IPS-11a (cell line): Measurements from ENCODE around the gene RPS6KC1.
"Not testable (repeated sequence)": the region's sequence is repeated elsewhere in the genome, so short reads cannot be mapped to it uniquely, and the experiment has no call there.

ENCODE experiments used
- H3K4me3 ChIP-seq: one replicate; pipeline ENCODE4 v1.5.1; 2013; ENCODE audit warnings: low read depth, low read length, control low read depth

Gene RPS6KC1

GRCh38 chr1:213148905-213149304, 97.9 kb downstream of the RPS6KC1 start:
- H3K4me3 ChIP-seq, result no peak overlapping the region

- not testable (repeated sequence) for H3K4me3 ChIP-seq
These were observed 99.0 kb downstream of the RPS6KC1 start for GRCh38 chr1:213150090-213150489.

DNA sequence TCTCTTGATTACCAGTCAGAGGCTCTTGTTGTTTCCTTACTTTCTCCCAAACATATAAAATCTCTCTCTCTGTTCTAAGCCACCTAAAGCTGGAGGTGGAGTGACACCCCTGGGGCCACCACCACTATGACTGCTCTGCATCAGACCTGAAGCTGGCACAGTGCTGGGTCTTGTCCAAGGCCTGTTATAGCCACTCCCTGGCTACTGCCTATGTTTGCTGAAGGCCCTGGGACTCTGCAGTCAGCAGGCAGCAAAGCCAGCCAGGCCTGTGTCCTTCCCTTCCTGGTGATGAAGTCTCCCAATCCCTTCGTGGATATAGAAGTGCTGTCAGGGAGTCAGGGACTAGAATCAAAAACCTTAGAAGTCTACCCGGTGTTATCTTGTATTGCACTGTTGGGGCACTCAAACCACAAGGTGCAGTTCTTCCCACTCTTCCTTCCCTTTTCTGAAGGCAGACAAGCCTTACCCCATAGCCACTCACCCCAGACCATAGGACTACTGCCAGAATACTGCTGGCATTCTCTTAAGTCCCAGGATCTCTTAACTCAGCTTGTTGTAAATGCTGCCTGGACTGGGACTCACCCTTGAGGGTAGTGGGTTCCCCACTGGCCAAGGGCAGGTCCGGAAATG, 103.1 kb downstream of the RPS6KC1 start:
- no peak overlapping the region for H3K4me3 ChIP-seq

- H3K4me3 ChIP-seq, result no peak overlapping the region
These were observed 108.3 kb downstream of the RPS6KC1 start for GRCh38 chr1:213159376-213159775.

- not testable (repeated sequence) for H3K4me3 ChIP-seq
These were observed 109.4 kb downstream of the RPS6KC1 start for GRCh38 chr1:213160442-213160841.

GRCh38 chr1:213162338-213162737, 111.3 kb downstream of the RPS6KC1 start:
- no peak overlapping the region for H3K4me3 ChIP-seq

GRCh38 chr1:213162862-213163261, 111.8 kb downstream of the RPS6KC1 start:
- no peak overlapping the region for H3K4me3 ChIP-seq

DNA sequence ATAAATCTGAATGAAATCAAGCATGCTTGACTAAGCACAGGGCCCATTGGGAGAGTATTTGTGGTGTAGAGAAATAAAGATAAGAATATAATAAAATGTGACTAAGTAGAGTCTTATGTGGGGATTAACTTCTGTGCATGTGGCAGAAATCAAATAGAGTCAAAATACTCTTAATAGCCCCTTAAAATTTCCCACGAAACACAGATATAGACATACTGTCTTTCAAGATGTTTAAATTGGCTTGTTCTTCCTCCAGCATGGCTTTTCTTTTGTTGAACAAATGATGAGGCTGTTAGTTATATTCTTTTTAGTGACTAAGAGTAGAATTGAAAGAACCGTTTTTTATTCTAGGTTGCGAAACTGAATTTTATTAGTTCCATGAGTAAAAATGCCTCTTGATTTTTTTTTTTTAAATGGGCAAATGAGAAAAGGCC, 112.3 kb downstream of the RPS6KC1 start:
- no peak overlapping the region for H3K4me3 ChIP-seq

- H3K4me3 ChIP-seq, result no peak overlapping the region
These were observed 113.5 kb downstream of the RPS6KC1 start for GRCh38 chr1:213164561-213164960.

GRCh38 chr1:213166852-213167251, 115.8 kb downstream of the RPS6KC1 start:
- H3K4me3 ChIP-seq, result no peak overlapping the region

- H3K4me3 ChIP-seq, result no peak overlapping the region
These were observed 120.7 kb downstream of the RPS6KC1 start for GRCh38 chr1:213171711-213172110.

DNA sequence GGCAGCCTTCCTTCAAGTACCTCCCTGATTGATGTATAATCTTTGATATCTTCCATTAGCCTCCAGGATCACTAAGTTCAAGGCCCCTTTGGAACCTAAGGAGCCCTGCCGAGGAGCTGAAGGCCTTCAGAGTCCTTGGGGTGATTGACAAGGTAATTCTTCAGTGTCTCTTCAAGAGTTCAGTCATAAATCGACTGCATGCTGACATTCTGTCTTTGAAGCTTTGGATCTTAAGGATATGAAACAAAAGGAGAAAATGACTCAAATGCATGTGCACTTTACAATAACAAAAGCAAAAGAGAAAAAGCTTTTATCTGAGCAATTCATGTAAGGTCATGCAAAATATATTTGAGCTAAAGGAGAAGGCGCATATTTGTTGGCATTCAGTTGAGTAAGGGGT, 125.3 kb downstream of the RPS6KC1 start:
- no peak overlapping the region for H3K4me3 ChIP-seq

- no peak overlapping the region for H3K4me3 ChIP-seq
These were observed 128.7 kb downstream of the RPS6KC1 start for GRCh38 chr1:213179784-213180183.

- H3K4me3 ChIP-seq, result no peak overlapping the region
These were observed 129.8 kb downstream of the RPS6KC1 start for GRCh38 chr1:213180833-213181232.

DNA sequence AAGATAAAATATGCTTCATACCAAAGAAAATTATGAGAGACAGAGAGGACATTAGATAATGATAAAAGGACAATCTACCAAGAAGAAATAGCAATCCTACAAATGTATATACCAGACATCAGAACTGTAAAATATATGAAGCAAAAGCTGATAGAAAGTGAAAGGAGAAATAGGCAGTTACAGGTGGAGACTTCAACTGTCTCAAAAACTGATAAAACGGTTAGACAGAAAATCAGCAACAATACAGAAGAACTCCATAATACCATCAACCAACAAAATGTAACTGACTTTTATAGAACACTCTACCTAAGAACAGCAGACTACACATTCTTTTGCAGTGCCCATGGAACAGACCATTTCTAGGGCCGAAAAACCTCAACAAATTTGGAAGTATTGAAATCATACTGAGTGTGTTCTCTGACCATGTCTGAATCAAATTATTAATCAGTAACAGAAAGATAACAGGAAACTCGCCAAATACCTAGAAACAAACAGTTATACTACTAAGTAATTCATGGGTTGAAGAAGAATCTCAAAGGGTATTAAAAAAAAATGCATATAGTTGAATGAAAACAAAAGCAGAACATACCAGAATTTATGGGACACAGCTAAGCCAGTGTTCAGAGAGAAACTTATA, 132.1 kb downstream of the RPS6KC1 start:
- H3K4me3 ChIP-seq, result no peak overlapping the region

GRCh38 chr1:213186168-213186567, 135.1 kb downstream of the RPS6KC1 start:
- H3K4me3 ChIP-seq, result no peak overlapping the region

GRCh38 chr1:213192026-213192425, 141.0 kb downstream of the RPS6KC1 start:
- H3K4me3 ChIP-seq, result no peak overlapping the region

DNA sequence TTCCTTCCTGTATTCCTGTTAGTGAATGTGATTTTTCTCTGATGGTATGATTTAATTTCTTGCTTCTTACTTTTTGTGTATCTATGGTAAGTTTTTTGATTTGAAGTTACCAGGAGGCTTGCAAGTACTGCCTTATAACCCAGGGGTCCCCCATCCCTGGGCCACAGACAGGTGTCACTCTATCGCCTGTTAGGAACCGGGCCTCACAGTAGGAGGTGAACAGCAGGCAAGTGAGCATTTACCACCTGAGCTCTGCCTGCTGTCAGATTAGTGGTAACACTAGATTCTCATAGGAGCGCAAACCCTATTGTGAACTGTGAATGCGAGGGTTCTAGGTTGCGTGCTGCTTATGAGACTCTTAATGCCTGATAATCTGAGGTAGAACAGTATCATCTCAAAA, 143.3 kb downstream of the RPS6KC1 start:
- H3K4me3 ChIP-seq, result no peak overlapping the region

DNA sequence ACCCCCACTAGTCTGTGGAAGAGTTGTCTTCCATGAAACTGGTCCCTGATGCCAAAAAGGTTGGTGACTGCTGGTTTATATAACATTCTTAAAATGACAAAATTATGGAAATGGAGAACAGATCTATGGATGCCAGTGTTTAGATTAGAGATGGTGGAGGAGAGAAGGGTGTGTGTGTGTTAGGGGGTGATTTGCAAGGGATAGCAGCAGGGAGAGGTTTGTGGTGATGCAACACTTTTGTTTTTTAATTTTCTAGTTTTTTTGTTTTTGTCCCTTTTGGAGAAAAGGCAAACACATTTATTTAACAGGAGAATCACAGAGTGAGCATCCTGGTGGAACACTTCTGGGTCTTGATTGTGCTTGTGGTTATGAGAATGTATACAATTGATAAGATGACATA, 143.8 kb downstream of the RPS6KC1 start:
- no peak overlapping the region for H3K4me3 ChIP-seq

DNA sequence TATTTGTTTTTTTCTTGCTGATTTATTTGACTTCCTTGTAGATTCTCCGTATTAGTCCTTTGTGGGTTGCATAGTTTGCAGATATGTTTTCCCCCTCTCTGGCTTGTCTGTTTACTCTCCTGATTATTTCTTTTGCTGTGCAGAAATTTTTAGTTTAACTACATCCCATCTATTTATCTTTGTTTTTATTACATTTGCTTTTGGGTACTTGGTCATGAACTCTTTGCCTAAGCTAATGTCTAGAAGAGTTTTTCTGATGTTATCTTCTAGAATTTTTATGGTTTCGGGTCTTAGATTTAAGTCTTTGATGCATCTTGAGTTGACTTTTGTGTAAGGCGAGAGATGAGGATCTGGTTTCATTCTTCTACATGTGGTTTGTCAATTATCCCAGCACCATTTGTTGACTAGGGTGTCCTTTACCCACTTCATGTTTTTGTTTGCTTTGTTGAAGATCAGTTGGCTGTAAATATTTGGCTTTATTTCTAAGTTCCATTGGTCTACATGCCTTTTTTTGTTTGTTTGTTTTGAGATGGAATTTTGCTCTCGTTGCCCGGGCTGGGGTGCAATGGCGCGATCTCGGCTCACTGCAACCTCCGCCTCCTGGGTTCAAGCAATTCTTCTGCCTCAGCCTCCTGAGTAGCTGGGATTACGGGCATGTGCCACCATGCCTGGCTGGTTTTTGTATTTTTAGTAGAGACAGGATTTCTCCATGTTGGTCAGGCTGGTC, 145.4 kb downstream of the RPS6KC1 start:
- not testable (repeated sequence) for H3K4me3 ChIP-seq

- no peak overlapping the region for H3K4me3 ChIP-seq
These were observed 149.6 kb downstream of the RPS6KC1 start for GRCh38 chr1:213200630-213201029.
